Transverse colon (tissue), 4 donors: ENCODE results near the gene MAGI1.

Experiments
- CTCF ChIP-seq, 5 experiments: fragments of 200-600 bp in 3 of 5; fragments of 450-650 bp in 2 of 5; sonication (generic) in 3 of 5; IDR thresholded peaks; 1 replicate in 2 of 5; 2 replicates in 3 of 5; pipeline ENCODE4 v1.5.1; 2016 to 2017; ENCODE audit warnings: antibody characterized with exemption in 5 of 5, inconsistent platforms in 3 of 5, mild to moderate bottlenecking in 2 of 5, moderate library complexity in 1 of 5
- EP300 ChIP-seq: sonication (generic); formaldehyde crosslinking; IDR thresholded peaks from one replicate; pipeline ENCODE4 v1.6.1; 2017; ENCODE audit warnings: antibody characterized with exemption, low read depth
- POLR2A ChIP-seq: fragments of 450-650 bp; IDR thresholded peaks from one replicate; pipeline ENCODE4 v1.6.1; 2016; ENCODE audit warnings: antibody characterized with exemption, mild to moderate bottlenecking, moderate library complexity
- POLR2AphosphoS5 ChIP-seq, 3 donors: sonication (generic); formaldehyde crosslinking; IDR thresholded peaks; one replicate each; pipeline ENCODE4 v1.6.1; 2016; ENCODE audit warnings: antibody characterized with exemption in 3 of 3

- no peak for TF ChIP-seq CTCF (IDR thresholded peaks at IDR 0.05)
- TF ChIP-seq POLR2A = no peak
- no peak for TF ChIP-seq EP300
- TF ChIP-seq POLR2AphosphoS5 (IDR thresholded peaks at IDR 0.05) = no peak
Measured at GRCh38 chr3:65623362-65623761, 415.4 kb downstream of the MAGI1 start.
